ENCODE results near the gene DUS2.

Gene DUS2

GRCh38 chr16:68064791-68065365, 41.8 kb downstream of the DUS2 start:
- TF ChIP-seq CTCF (IDR thresholded peaks at IDR 0.05; ENCODE audit: low read depth, low read length): peak; percentile 93
- no peak overlapping the region for H3K4me3 ChIP-seq (ENCODE audit: low read depth, low read length)
- peak; percentile 75 for DNase-seq (ENCODE audit: low read depth, low spot score)
- in situ Hi-C loops (cut with HindIII; ENCODE audit: low sequenced_read_pairs): no loop called here

GRCh38 chr16:68065716-68066305, 42.7 kb downstream of the DUS2 start:
- DNase-seq (ENCODE audit: low read depth, low spot score): peak; percentile 82
- no peak for TF ChIP-seq CTCF (IDR thresholded peaks at IDR 0.05; ENCODE audit: low read depth, low read length)
- no peak overlapping the region for H3K4me3 ChIP-seq (ENCODE audit: low read depth, low read length)
- in situ Hi-C loops (cut with HindIII; ENCODE audit: low sequenced_read_pairs): no loop called here

- no peak for DNase-seq (ENCODE audit: low read depth, low spot score)
- no peak for TF ChIP-seq CTCF (IDR thresholded peaks at IDR 0.05; ENCODE audit: low read depth, low read length)
- in situ Hi-C loops (cut with HindIII; ENCODE audit: low sequenced_read_pairs): no loop called here
- H3K4me3 ChIP-seq (ENCODE audit: low read depth, low read length): no peak overlapping the region
These were observed 43.7 kb downstream of the DUS2 start for GRCh38 chr16:68066763-68067162.

GRCh38 chr16:68068926-68069325, 45.8 kb downstream of the DUS2 start:
- H3K4me3 ChIP-seq (ENCODE audit: low read depth, low read length): no peak overlapping the region
- TF ChIP-seq CTCF (IDR thresholded peaks at IDR 0.05; ENCODE audit: low read depth, low read length): no peak
- no peak for DNase-seq (ENCODE audit: low read depth, low spot score)
- in situ Hi-C loops (cut with HindIII; ENCODE audit: low sequenced_read_pairs): no loop called here

- H3K4me3 ChIP-seq (ENCODE audit: low read depth, low read length): no peak overlapping the region
- DNase-seq (ENCODE audit: low read depth, low spot score): no peak
- in situ Hi-C loops (cut with HindIII; ENCODE audit: low sequenced_read_pairs): no loop called here
- no peak for TF ChIP-seq CTCF (IDR thresholded peaks at IDR 0.05; ENCODE audit: low read depth, low read length)
These were observed 46.6 kb downstream of the DUS2 start for GRCh38 chr16:68069511-68070248.

- no peak for TF ChIP-seq CTCF (IDR thresholded peaks at IDR 0.05; ENCODE audit: low read depth, low read length)
- in situ Hi-C loops (cut with HindIII; ENCODE audit: low sequenced_read_pairs): no loop called here
- DNase-seq (ENCODE audit: low read depth, low spot score): no peak
- H3K4me3 ChIP-seq (ENCODE audit: low read depth, low read length): no peak overlapping the region
These were observed 47.2 kb downstream of the DUS2 start for GRCh38 chr16:68070249-68070730.

Data from astrocyte of the spinal cord (primary cell).